Stomach (tissue), 4 donors: ENCODE measurements around the gene GDF2.

Source experiments
- EP300 ChIP-seq: sonication (generic); formaldehyde crosslinking; IDR thresholded peaks from one replicate; pipeline ENCODE4 v1.6.1; 2017; ENCODE audit warnings: antibody characterized with exemption
- POLR2AphosphoS5 ChIP-seq, 3 donors: sonication (generic); formaldehyde crosslinking; IDR thresholded peaks; one replicate each; pipeline ENCODE4 v1.6.1; 2016; ENCODE audit warnings: antibody characterized with exemption in 3 of 3

DNA sequence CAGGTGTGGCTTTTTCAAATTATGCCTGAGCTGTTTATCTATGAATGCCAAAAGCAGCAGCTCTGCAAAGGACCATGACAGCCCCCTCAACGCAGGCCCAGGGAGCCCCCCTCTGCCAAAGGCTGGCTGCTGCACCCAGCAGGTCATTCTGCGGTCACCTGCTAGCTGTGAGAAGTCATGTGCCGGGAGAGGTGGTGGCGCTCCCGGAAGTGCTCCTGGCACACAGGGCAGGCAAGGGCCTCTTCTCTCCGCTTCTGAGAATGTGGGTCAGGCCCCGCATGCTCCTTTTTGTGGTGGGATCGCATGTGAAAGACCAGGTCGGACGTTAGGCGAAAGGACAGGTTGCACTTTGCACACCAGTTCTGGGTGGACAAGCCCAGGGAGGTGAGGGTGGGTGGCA, 45.4 kb downstream of the GDF2 start:
- TF ChIP-seq EP300 (no peak), POLR2AphosphoS5 (IDR thresholded peaks at IDR 0.05) (no peak)
